Rectal smooth muscle tissue (tissue), 1 donor: ENCODE results near the gene POU1F1.

Experiments
- H3K27ac ChIP-seq: one replicate; pipeline ENCODE4 v1.7.0; 2013; ENCODE audit warnings: low read depth, low read length, inconsistent platforms
- H3K27me3 ChIP-seq: one replicate; pipeline ENCODE4 v1.7.0; 2013; ENCODE audit warnings: low read length; ENCODE audit not compliant: control insufficient read depth, insufficient read depth
- H3K36me3 ChIP-seq: one replicate; pipeline ENCODE4 v1.7.0; 2013; ENCODE audit warnings: low read length; ENCODE audit not compliant: control insufficient read depth, insufficient read depth
- H3K4me1 ChIP-seq: one replicate; pipeline ENCODE4 v1.7.0; 2013; ENCODE audit warnings: low read length; ENCODE audit not compliant: control insufficient read depth, insufficient read depth
- H3K4me3 ChIP-seq: one replicate; pipeline ENCODE4 v1.7.0; 2013; ENCODE audit warnings: low read length
- H3K9ac ChIP-seq: one replicate; pipeline ENCODE4 v1.7.0; 2013; ENCODE audit warnings: low read length

The POU1F1 gene

GRCh38 chr3:87246662-87247429 lies 29.5 kb downstream of the POU1F1 start:
- H3K4me3 ChIP-seq, result no peak overlapping the region
- H3K9ac ChIP-seq, result no peak overlapping the region
- no peaks in the 10 kb centered on the region for H3K36me3 ChIP-seq

GRCh38 chr3:87236093-87236492 lies 40.3 kb downstream of the POU1F1 start:
- Histone ChIP-seq H3K27ac (no peak overlapping the region), H3K36me3 (peaks cover 3% of the 10 kb centered on the region)

More at GRCh38 chr3:87246662-87247429, 29.5 kb downstream of the POU1F1 start:
- H3K27ac ChIP-seq, result no peak overlapping the region
- H3K27me3 ChIP-seq, result no peaks in the 10 kb centered on the region
- H3K4me1 ChIP-seq, result no peaks in the 10 kb centered on the region

GRCh38 chr3:87233805-87234204 lies 42.6 kb downstream of the POU1F1 start:
- no peak overlapping the region for H3K27ac ChIP-seq
- H3K27me3 ChIP-seq, result no peaks in the 10 kb centered on the region
- no peak overlapping the region for H3K9ac ChIP-seq
- H3K4me1 ChIP-seq, result peaks cover 2% of the 10 kb centered on the region
- H3K4me3 ChIP-seq, result no peak overlapping the region
- peaks cover 3% of the 10 kb centered on the region for H3K36me3 ChIP-seq

More at GRCh38 chr3:87236093-87236492, 40.3 kb downstream of the POU1F1 start:
- H3K4me1 ChIP-seq, result no peaks in the 10 kb centered on the region
- no peak overlapping the region for H3K9ac ChIP-seq
- H3K27me3 ChIP-seq, result no peaks in the 10 kb centered on the region
- H3K4me3 ChIP-seq, result no peak overlapping the region

- H3K4me3 ChIP-seq, result no peak overlapping the region
Measured at GRCh38 chr3:87229113-87229512, 47.3 kb downstream of the POU1F1 start.

DNA sequence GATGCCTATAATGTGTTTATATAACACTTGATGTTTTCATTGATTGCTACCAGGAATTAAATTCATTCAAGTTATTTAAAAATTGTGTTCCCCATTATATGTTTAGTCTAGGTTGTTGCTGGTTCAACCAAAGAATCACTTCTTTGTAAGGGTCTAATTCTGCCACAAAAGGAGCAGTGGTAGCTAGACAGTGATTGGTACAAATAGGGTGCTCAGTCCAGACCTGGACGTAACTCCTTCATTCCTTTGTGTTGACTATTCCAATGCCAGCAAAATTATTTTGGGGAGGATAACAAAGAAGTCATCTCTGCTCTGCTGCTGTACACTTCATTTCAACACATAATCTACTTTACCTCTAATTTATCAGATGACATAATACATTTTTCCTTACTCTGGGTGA lies 48.1 kb downstream of the POU1F1 start:
- Histone ChIP-seq H3K4me3 (peak overlapping the region; percentile 95), H3K27me3 (no peaks in the 10 kb centered on the region), H3K36me3 (no peaks in the 10 kb centered on the region), H3K27ac (no peak overlapping the region), H3K9ac (no peak overlapping the region), H3K4me1 (peaks cover 5% of the 10 kb centered on the region)

More at GRCh38 chr3:87229113-87229512, 47.3 kb downstream of the POU1F1 start:
- Histone ChIP-seq H3K36me3 (no peaks in the 10 kb centered on the region), H3K27ac (no peak overlapping the region), H3K27me3 (no peaks in the 10 kb centered on the region), H3K9ac (no peak overlapping the region), H3K4me1 (peaks cover 5% of the 10 kb centered on the region)

DNA sequence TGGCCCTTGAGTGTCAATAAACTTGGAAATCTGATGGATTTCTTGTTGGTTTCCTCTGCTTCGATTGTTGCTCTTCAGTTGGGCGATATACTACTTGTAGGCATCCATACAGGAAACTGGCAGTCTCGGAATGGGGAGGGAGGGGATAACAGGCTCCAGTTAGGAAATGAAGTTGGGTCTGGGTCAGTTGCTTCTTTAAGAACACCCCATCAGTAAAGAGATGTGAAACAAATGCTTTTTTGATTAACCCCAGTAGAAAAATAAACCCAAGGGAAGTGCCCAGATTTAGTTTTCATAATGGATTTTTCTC lies 48.6 kb downstream of the POU1F1 start:
- H3K36me3 ChIP-seq, result no peaks in the 10 kb centered on the region
- peak overlapping the region; percentile 63 for H3K9ac ChIP-seq
- H3K4me3 ChIP-seq, result peak overlapping the region; percentile 95
- H3K4me1 ChIP-seq, result peaks cover 5% of the 10 kb centered on the region
- peak overlapping the region; percentile 84 for H3K27ac ChIP-seq
- H3K27me3 ChIP-seq, result no peaks in the 10 kb centered on the region

DNA sequence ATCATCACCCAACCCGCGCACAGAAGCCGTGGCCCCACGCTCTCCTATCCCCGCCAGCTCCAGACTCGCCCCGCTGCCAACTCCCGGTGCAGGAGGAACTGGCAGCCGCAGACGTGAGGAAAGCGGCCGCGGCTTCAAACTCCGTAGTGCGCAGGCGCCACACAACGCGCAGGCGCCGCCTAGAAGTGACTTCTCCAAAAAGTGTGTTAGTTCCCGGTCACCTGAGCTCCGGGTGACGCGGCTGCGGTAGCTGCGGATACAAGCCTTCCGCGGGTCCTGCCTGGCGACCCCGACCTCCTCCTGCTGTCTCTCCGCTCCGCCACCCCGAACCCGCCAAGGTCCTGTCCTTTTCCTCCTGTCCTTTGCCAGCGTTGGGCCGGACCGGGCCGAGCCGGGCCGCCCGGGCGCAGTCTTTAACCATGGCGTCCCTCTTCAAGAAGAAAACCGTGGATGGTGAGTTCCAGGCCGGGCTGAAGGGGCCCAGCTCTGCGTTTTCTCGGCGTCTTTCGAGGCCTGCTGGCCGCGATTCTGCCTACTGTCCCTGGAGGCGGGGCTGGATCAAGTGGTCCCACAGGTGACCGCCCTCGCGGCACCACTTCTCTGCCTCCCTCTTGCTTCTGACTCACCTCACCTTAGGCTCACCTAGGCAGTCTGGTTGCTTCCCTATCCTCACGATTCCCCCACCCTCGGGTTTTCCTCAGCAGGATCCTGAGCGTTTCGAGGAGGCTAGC lies 49.1 kb downstream of the POU1F1 start, which contains the start of gene CHMP2B:
CHMP2B (plus strand) TSS at position 206 of the 731 bp plus-strand sequence; CDS start at position 420, 214 bp downstream.
- H3K4me1 ChIP-seq, result peaks cover 5% of the 10 kb centered on the region
- H3K27ac ChIP-seq, result peak within 1 kb of the TSS; percentile 84
- H3K27me3 ChIP-seq, result no peaks in the 10 kb centered on the region
- peak within 1 kb of the TSS; percentile 95 for H3K4me3 ChIP-seq
- no peaks in the 10 kb centered on the region for H3K36me3 ChIP-seq
- H3K9ac ChIP-seq, result peak within 1 kb of the TSS; percentile 63

GRCh38 chr3:87225659-87226058 lies 50.7 kb downstream of the POU1F1 start:
- Histone ChIP-seq H3K4me3 (no peak overlapping the region), H3K27ac (no peak overlapping the region), H3K9ac (no peak overlapping the region), H3K4me1 (peaks cover 5% of the 10 kb centered on the region), H3K27me3 (no peaks in the 10 kb centered on the region), H3K36me3 (no peaks in the 10 kb centered on the region)

GRCh38 chr3:87219611-87220010 lies 56.8 kb downstream of the POU1F1 start:
- H3K36me3 ChIP-seq, result no peaks in the 10 kb centered on the region
- no peak overlapping the region for H3K4me3 ChIP-seq

GRCh38 chr3:87218560-87218959 lies 57.8 kb downstream of the POU1F1 start:
- H3K27ac ChIP-seq, result no peak overlapping the region
- H3K4me3 ChIP-seq, result no peak overlapping the region
- no peaks in the 10 kb centered on the region for H3K4me1 ChIP-seq
- no peak overlapping the region for H3K9ac ChIP-seq
- H3K36me3 ChIP-seq, result no peaks in the 10 kb centered on the region
- no peaks in the 10 kb centered on the region for H3K27me3 ChIP-seq

More at GRCh38 chr3:87219611-87220010, 56.8 kb downstream of the POU1F1 start:
- H3K4me1 ChIP-seq, result no peaks in the 10 kb centered on the region
- H3K9ac ChIP-seq, result no peak overlapping the region
- H3K27ac ChIP-seq, result no peak overlapping the region
- no peaks in the 10 kb centered on the region for H3K27me3 ChIP-seq
